Hair follicle dermal papilla cell (primary cell): ENCODE measurements around the gene MCRS1. TPM values are rescaled to one million over a fixed set of nuclear protein-coding genes. Genes with fewer than 3 reads are reported as not detected.

Experiments
- small RNA-seq: library from RNA; depleted of rRNA; stranded (forward); fragments of <200 nt; gene quantifications from one replicate; pipeline ENCODE3, GENCODE V24; 2012
- total RNA-seq: library from RNA; depleted of rRNA; stranded (reverse); fragments of >200 nt; gene quantifications from 2 replicates; pipeline ENCODE4 v1.2.3, GENCODE V29; 2012

MCRS1 gene
- 58.9 TPM in 2 replicates for total RNA-seq

GRCh38 chr12:49567611-49568441 lies at the start of gene MCRS1:
TSS of gene MCRS1 (minus strand) at chr12:49568142. CDS start at chr12:49566731, 1,411 bp downstream.

GRCh38 chr12:49605539-49605938 lies 37.6 kb upstream of the MCRS1 start, which contains the start of gene FAM186B:
TSS of gene FAM186B (minus strand) at chr12:49605639. CDS start at chr12:49605477, 162 bp downstream.

GRCh38 chr12:49538510-49539403 lies 29.2 kb downstream of the MCRS1 start, which contains the start of gene KCNH3:
TSS of gene KCNH3 (plus strand) at chr12:49539030. CDS start at chr12:49539417, 387 bp downstream.

Small RNAs within 50 kb of the gene (small RNA-seq; reads per million reads assigned to genes)
- gene POLR2KP1 = not detected
- gene RNU6-834P = not detected

Other genes with a start within 250 kb of the MCRS1 start
- gene TROAP, start 244.9 kb downstream of the MCRS1 start, total RNA-seq = 1.8 and 3.6 TPM in 2 replicates
- gene C1QL4, start 231.0 kb downstream of the MCRS1 start, total RNA-seq = 0.12 TPM in 1 of 2 replicates, not detected in the other
- gene DNAJC22, start 221.3 kb downstream of the MCRS1 start, total RNA-seq = 0.32 and 1.1 TPM in 2 replicates
- gene SPATS2, start 200.7 kb downstream of the MCRS1 start, total RNA-seq = 15.8 and 23.4 TPM in 2 replicates
- gene KCNH3, start 29.1 kb downstream of the MCRS1 start, total RNA-seq = 0.16 TPM in 1 of 2 replicates, not detected in the other
- 0.49 and 0.61 TPM in 2 replicates for gene FAM186B, start 37.5 kb upstream of the MCRS1 start, total RNA-seq
- gene PRPF40B, start 55.4 kb upstream of the MCRS1 start, total RNA-seq = 10.9 and 13.6 TPM in 2 replicates
- 47.7 and 58.7 TPM in 2 replicates for gene FMNL3, start 139.3 kb upstream of the MCRS1 start, total RNA-seq
- gene TMBIM6, start 173.4 kb upstream of the MCRS1 start, total RNA-seq = 356 and 360 TPM in 2 replicates